Ovary (tissue), 3 donors: Measurements from ENCODE around the gene TEAD3.

Experiments
- POLR2A ChIP-seq: fragments of 450-650 bp; IDR thresholded peaks from one replicate; pipeline ENCODE4 v1.6.1; 2017; ENCODE audit warnings: antibody characterized with exemption, mild to moderate bottlenecking, moderate library complexity
- TF ChIP-seq, protein P1 (sequence below), 3 donors: fragments of 450-650 bp in 2 of 3; fragments of 200-600 bp in 1 of 3; IDR thresholded peaks; one replicate each; pipeline versions ENCODE4 v1.5.1 to v1.8.0; 2016 to 2022; ENCODE audit warnings: antibody characterized with exemption in 3 of 3, mild to moderate bottlenecking in 1 of 3
- donor health status: DM: no; HTN: no; CAD: no.

DNA sequence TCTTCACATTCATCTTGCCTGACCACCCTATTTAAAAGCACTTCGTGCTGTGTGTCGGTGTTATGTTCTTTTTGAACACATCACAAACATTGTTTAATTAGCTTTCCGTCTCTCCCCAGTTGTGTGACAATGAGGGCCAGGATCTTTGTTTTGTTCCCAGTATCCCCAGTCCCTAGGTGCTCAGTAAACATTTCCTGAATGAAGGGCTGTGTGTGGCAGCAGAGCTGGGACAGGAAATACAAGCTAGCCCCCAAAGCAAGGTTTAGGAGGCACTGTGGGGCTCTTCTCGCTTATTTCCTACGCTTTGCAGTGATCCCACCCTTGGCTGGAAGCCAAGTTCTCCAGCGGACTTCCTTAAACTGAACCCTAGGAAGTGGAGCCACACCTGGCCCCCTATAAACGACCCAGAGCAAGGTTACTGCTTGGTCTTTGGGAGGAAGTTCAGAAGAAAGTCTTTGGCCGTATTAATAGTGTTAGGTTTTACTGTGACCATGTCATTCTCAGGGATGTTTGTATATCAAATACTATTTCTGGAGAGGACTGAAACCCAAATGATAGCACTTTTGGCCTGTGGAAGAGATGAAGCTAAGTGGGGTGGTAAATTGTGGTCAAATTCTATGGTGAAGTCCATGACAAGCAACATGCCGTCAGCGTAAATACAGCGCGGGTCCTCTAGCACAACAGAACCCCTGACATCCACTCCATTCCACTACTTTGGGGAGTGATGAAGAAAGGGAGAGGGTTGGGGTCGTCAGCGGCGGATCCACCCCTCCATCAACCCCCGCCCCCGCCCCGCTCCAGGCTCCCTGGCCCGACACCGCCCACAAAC lies 45.3 kb downstream of the TEAD3 start:
- TF ChIP-seq, protein P1, sequence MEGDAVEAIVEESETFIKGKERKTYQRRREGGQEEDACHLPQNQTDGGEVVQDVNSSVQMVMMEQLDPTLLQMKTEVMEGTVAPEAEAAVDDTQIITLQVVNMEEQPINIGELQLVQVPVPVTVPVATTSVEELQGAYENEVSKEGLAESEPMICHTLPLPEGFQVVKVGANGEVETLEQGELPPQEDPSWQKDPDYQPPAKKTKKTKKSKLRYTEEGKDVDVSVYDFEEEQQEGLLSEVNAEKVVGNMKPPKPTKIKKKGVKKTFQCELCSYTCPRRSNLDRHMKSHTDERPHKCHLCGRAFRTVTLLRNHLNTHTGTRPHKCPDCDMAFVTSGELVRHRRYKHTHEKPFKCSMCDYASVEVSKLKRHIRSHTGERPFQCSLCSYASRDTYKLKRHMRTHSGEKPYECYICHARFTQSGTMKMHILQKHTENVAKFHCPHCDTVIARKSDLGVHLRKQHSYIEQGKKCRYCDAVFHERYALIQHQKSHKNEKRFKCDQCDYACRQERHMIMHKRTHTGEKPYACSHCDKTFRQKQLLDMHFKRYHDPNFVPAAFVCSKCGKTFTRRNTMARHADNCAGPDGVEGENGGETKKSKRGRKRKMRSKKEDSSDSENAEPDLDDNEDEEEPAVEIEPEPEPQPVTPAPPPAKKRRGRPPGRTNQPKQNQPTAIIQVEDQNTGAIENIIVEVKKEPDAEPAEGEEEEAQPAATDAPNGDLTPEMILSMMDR (IDR thresholded peaks at IDR 0.05), result no peak
- no peak for TF ChIP-seq POLR2A
